ES-I3 (cell line): ENCODE measurements around the gene IFITM5.

Experiments
- H3K36me3 ChIP-seq: 2 replicates; pipeline ENCODE4 v1.6.1; 2013; ENCODE audit warnings: mild to moderate bottlenecking, low read length, control low read depth, moderate library complexity; ENCODE audit not compliant: insufficient read depth
- H3K4me1 ChIP-seq: 2 replicates; pipeline ENCODE4 v1.6.1; 2013; ENCODE audit warnings: mild to moderate bottlenecking, control low read depth, low read length; ENCODE audit not compliant: insufficient read depth
- H3K9ac ChIP-seq: 2 replicates; pipeline ENCODE4 v1.6.1; 2013; ENCODE audit warnings: low read depth, mild to moderate bottlenecking, low read length, moderate library complexity
- H3K9me3 ChIP-seq: 2 replicates; pipeline ENCODE4 v1.6.1; 2013; ENCODE audit warnings: mild to moderate bottlenecking, low read length, moderate library complexity; ENCODE audit not compliant: control insufficient read depth, insufficient read depth

Gene IFITM5

GRCh38 chr11:297586-298405, 1.5 kb downstream of the IFITM5 start:
- Histone ChIP-seq H3K9ac (no peak overlapping the region), H3K9me3 (no peaks in the 10 kb centered on the region), H3K36me3 (no peaks in the 10 kb centered on the region), H3K4me1 (peaks cover 8% of the 10 kb centered on the region; the same call in 1 of the 2 replicates)

- Histone ChIP-seq H3K36me3 (no peaks in the 10 kb centered on the region), H3K9ac (no peak overlapping the region), H3K9me3 (no peaks in the 10 kb centered on the region), H3K4me1 (peaks cover 8% of the 10 kb centered on the region; the same call in 1 of the 2 replicates)
Measured at GRCh38 chr11:297051-297585, 2.2 kb downstream of the IFITM5 start.

- Histone ChIP-seq H3K36me3 (no peaks in the 10 kb centered on the region), H3K4me1 (peaks cover 8% of the 10 kb centered on the region; the same call in 1 of the 2 replicates), H3K9me3 (no peaks in the 10 kb centered on the region), H3K9ac (no peak overlapping the region)
Measured at GRCh38 chr11:296171-297050, 2.9 kb downstream of the IFITM5 start.

- Histone ChIP-seq H3K36me3 (no peaks in the 10 kb centered on the region), H3K9me3 (no peaks in the 10 kb centered on the region), H3K4me1 (peaks cover 7% of the 10 kb centered on the region; the same call in 1 of the 2 replicates), H3K9ac (no peak overlapping the region)
Measured at GRCh38 chr11:295351-296170, 3.8 kb downstream of the IFITM5 start.

GRCh38 chr11:294780-295179, 4.5 kb downstream of the IFITM5 start:
- Histone ChIP-seq H3K9ac (no peak overlapping the region), H3K9me3 (no peaks in the 10 kb centered on the region), H3K36me3 (no peaks in the 10 kb centered on the region), H3K4me1 (no peaks in the 10 kb centered on the region; the same call in 1 of the 2 replicates)

- Histone ChIP-seq H3K36me3 (no peaks in the 10 kb centered on the region), H3K9me3 (no peaks in the 10 kb centered on the region), H3K4me1 (no peaks in the 10 kb centered on the region; the same call in 1 of the 2 replicates), H3K9ac (no peak overlapping the region)
Measured at GRCh38 chr11:293852-294661, 5.3 kb downstream of the IFITM5 start.

- no peaks in the 10 kb centered on the region for H3K9me3 ChIP-seq
- H3K9ac ChIP-seq: no peak overlapping the region
- no peaks in the 10 kb centered on the region; the same call in 1 of the 2 replicates for H3K4me1 ChIP-seq
- H3K36me3 ChIP-seq: no peaks in the 10 kb centered on the region
Measured at GRCh38 chr11:293271-293851, 6.0 kb downstream of the IFITM5 start.

GRCh38 chr11:292211-293121, 6.9 kb downstream of the IFITM5 start:
- Histone ChIP-seq H3K36me3 (no peaks in the 10 kb centered on the region), H3K4me1 (peaks cover 5% of the 10 kb centered on the region; the same call in 1 of the 2 replicates), H3K9ac (no peak overlapping the region), H3K9me3 (no peaks in the 10 kb centered on the region)

- Histone ChIP-seq H3K9me3 (no peaks in the 10 kb centered on the region), H3K4me1 (peaks cover 9% of the 10 kb centered on the region; the same call in 1 of the 2 replicates), H3K36me3 (no peaks in the 10 kb centered on the region), H3K9ac (no peak overlapping the region)
Measured at GRCh38 chr11:291281-292210, 7.8 kb downstream of the IFITM5 start.

GRCh38 chr11:290621-291231, 8.6 kb downstream of the IFITM5 start:
- no peaks in the 10 kb centered on the region for H3K9me3 ChIP-seq
- H3K9ac ChIP-seq: no peak overlapping the region
- H3K36me3 ChIP-seq: no peaks in the 10 kb centered on the region
- peaks cover 9% of the 10 kb centered on the region; the same call in 1 of the 2 replicates for H3K4me1 ChIP-seq
